Measurements from ENCODE around the gene PRDM16.

- TF ChIP-seq CTCF (IDR thresholded peaks at IDR 0.05; ENCODE audit: low read length) (no peak), EZH2phosphoT487 (IDR thresholded peaks at IDR 0.05; ENCODE audit: low read length) (no peak)
Observed at GRCh38 chr1:3146458-3146857, 77.5 kb downstream of the PRDM16 start.
